C4-2B (cell line): ENCODE measurements around the gene ZNF467.
A peak's percentile ranks its signal among the peaks of the same experiment; 100 is the strongest.

Experiments
- H3K27ac ChIP-seq: fragments of 450-650 bp; 2 replicates; pipeline ENCODE4 v1.5.1; 2017
- CTCF ChIP-seq: fragments of 450-650 bp; conservative IDR thresholded peaks from 2 replicates; pipeline ENCODE4 v1.5.1; 2017; ENCODE audit warnings: mild to moderate bottlenecking
- ZFX ChIP-seq: fragments of 450-650 bp; IDR thresholded peaks from 2 replicates; pipeline ENCODE4 v1.6.1; 2017

The ZNF467 gene

GRCh38 chr7:149727053-149727898, 46.1 kb downstream of the ZNF467 start:
- TF ChIP-seq CTCF, result no peak
- peak; percentile 74; the same call in 1 of the 2 replicates for TF ChIP-seq ZFX

GRCh38 chr7:149725916-149726315, 47.5 kb downstream of the ZNF467 start:
- no peak for TF ChIP-seq CTCF
- TF ChIP-seq ZFX, result no peak
- H3K27ac ChIP-seq, result no peak overlapping the region

More at GRCh38 chr7:149727053-149727898, 46.1 kb downstream of the ZNF467 start:
- peak overlapping the region; percentile 14 for H3K27ac ChIP-seq

GRCh38 chr7:149725426-149725821, 48.0 kb downstream of the ZNF467 start:
- H3K27ac ChIP-seq, result no peak overlapping the region
- no peak for TF ChIP-seq ZFX
- TF ChIP-seq CTCF, result no peak

GRCh38 chr7:149724661-149725425, 48.5 kb downstream of the ZNF467 start:
- H3K27ac ChIP-seq, result no peak overlapping the region
- TF ChIP-seq CTCF, result no peak
- TF ChIP-seq ZFX, result no peak

- no peak overlapping the region for H3K27ac ChIP-seq
Observed at GRCh38 chr7:149723795-149724495, 49.4 kb downstream of the ZNF467 start.

GRCh38 chr7:149723082-149723767, 50.2 kb downstream of the ZNF467 start:
- H3K27ac ChIP-seq, result no peak overlapping the region

More at GRCh38 chr7:149723795-149724495, 49.4 kb downstream of the ZNF467 start:
- no peak for TF ChIP-seq CTCF
- TF ChIP-seq ZFX, result no peak

More at GRCh38 chr7:149723082-149723767, 50.2 kb downstream of the ZNF467 start:
- TF ChIP-seq CTCF (no peak), ZFX (no peak)
